Stimulated activated naive CD8-positive, alpha-beta T cell treated with anti-CD3 and anti-CD28 coated beads, Interleukin-15, amount 100 ng/mL, for 72 hours (primary cell): Measurements from ENCODE around the gene NPR1.
A peak's percentile ranks its signal among the peaks of the same experiment; 100 is the strongest.
"Not testable (repeated sequence)": the region's sequence is repeated elsewhere in the genome, so short reads cannot be mapped to it uniquely, and the experiment has no call there.

Experiments
- ATAC-seq: fragments of 150-1000 bp; cut with Tn5 transposase; 2 replicates; pipeline ENCODE4 v1.10.0; 2021; ENCODE audit warnings: mild to moderate bottlenecking, moderate library complexity
- DNase-seq, 2 donors: peaks; one replicate each; pipeline ENCODE4 v3.0.0; 2021 to 2022
- H3K27ac Mint-ChIP-seq, 2 donors: one replicate each; pipeline ENCODE4 v1.8.0; 2022; ENCODE audit warnings: mild to moderate bottlenecking in 2 of 2, mixed read lengths in 2 of 2, moderate library complexity in 2 of 2
- H3K27me3 Mint-ChIP-seq: one replicate; pipeline ENCODE4 v1.8.0; 2022; ENCODE audit warnings: mixed read lengths
- H3K4me1 Mint-ChIP-seq: one replicate; pipeline ENCODE4 v1.8.0; 2022; ENCODE audit warnings: mild to moderate bottlenecking, mixed read lengths
- H3K4me3 Mint-ChIP-seq, 2 donors: one replicate each; pipeline ENCODE4 v1.8.0; 2022; ENCODE audit warnings: mild to moderate bottlenecking in 2 of 2, mixed read lengths in 2 of 2, moderate library complexity in 1 of 2
- H3K9me3 Mint-ChIP-seq, 2 donors: one replicate each; pipeline ENCODE4 v1.8.0; 2022; ENCODE audit warnings: mixed read lengths in 2 of 2

Gene NPR1

GRCh38 chr1:153687346-153688125 is 9.0 kb downstream of the NPR1 start:
- ATAC-seq, result no peak
- Mint-ChIP-seq H3K9me3 (no peaks in the 10 kb centered on the region), H3K27me3 (peaks cover 22% of the 10 kb centered on the region)

GRCh38 chr1:153688276-153688675 is 9.8 kb downstream of the NPR1 start:
- Mint-ChIP-seq H3K27ac (no peak overlapping the region), H3K4me3 (no peak overlapping the region), H3K4me1 (no peaks in the 10 kb centered on the region), H3K9me3 (no peaks in the 10 kb centered on the region), H3K27me3 (peaks cover 22% of the 10 kb centered on the region)
- DNase-seq, result no peak
- no peak for ATAC-seq

More at GRCh38 chr1:153687346-153688125, 9.0 kb downstream of the NPR1 start:
- H3K4me3 Mint-ChIP-seq, result no peak overlapping the region
- H3K27ac Mint-ChIP-seq, result no peak overlapping the region
- no peaks in the 10 kb centered on the region for H3K4me1 Mint-ChIP-seq
- no peak for DNase-seq

GRCh38 chr1:153688736-153689328 is 10.3 kb downstream of the NPR1 start:
- peaks cover 16% of the 10 kb centered on the region for H3K27me3 Mint-ChIP-seq
- no peak for DNase-seq
- ATAC-seq, result no peak
- H3K4me3 Mint-ChIP-seq, result no peak overlapping the region
- H3K9me3 Mint-ChIP-seq, result no peaks in the 10 kb centered on the region
- no peak overlapping the region for H3K27ac Mint-ChIP-seq
- no peaks in the 10 kb centered on the region for H3K4me1 Mint-ChIP-seq

- Mint-ChIP-seq H3K27ac (peak overlapping the region; percentile 2 to 36), H3K4me1 (no peaks in the 10 kb centered on the region), H3K4me3 (no peak overlapping the region), H3K27me3 (peaks cover 12% of the 10 kb centered on the region), H3K9me3 (no peaks in the 10 kb centered on the region)
- ATAC-seq (peak; percentile 26), DNase-seq (no peak)
Observed at GRCh38 chr1:153693466-153693865, 15.0 kb downstream of the NPR1 start.

GRCh38 chr1:153696741-153697140 is 18.3 kb downstream of the NPR1 start:
- Mint-ChIP-seq H3K27ac (no peak overlapping the region), H3K4me3 (no peak overlapping the region), H3K4me1 (no peaks in the 10 kb centered on the region), H3K9me3 (no peaks in the 10 kb centered on the region), H3K27me3 (peaks cover 12% of the 10 kb centered on the region)
- no peak for ATAC-seq
- DNase-seq, result no peak

- DNase-seq (no peak), ATAC-seq (no peak)
- peak overlapping the region in 1 of 2 donors; percentile 27 for H3K4me3 Mint-ChIP-seq
- H3K27me3 Mint-ChIP-seq, result peaks cover 12% of the 10 kb centered on the region
- H3K9me3 Mint-ChIP-seq, result no peaks in the 10 kb centered on the region
- H3K4me1 Mint-ChIP-seq, result no peaks in the 10 kb centered on the region
- H3K27ac Mint-ChIP-seq, result peak overlapping the region; percentile 2 to 83
Observed at GRCh38 chr1:153697191-153698019, 18.9 kb downstream of the NPR1 start.

- H3K9me3 Mint-ChIP-seq, result no peaks in the 10 kb centered on the region
- ATAC-seq (no peak), DNase-seq (no peak)
- H3K27ac Mint-ChIP-seq, result peak overlapping the region in 1 of 2 donors; percentile 83
- H3K4me3 Mint-ChIP-seq, result peak overlapping the region in 1 of 2 donors; percentile 27
- no peaks in the 10 kb centered on the region for H3K4me1 Mint-ChIP-seq
- H3K27me3 Mint-ChIP-seq, result peaks cover 12% of the 10 kb centered on the region
Observed at GRCh38 chr1:153698020-153698922, 19.8 kb downstream of the NPR1 start.

- ATAC-seq (no peak), DNase-seq (no peak)
- Mint-ChIP-seq H3K27me3 (peaks cover 12% of the 10 kb centered on the region), H3K9me3 (no peaks in the 10 kb centered on the region), H3K4me3 (no peak overlapping the region), H3K27ac (no peak overlapping the region), H3K4me1 (no peaks in the 10 kb centered on the region)
Observed at GRCh38 chr1:153698923-153699714, 20.6 kb downstream of the NPR1 start.

- Mint-ChIP-seq H3K27ac (no peak overlapping the region), H3K4me1 (no peaks in the 10 kb centered on the region), H3K27me3 (peaks cover 12% of the 10 kb centered on the region), H3K4me3 (no peak overlapping the region), H3K9me3 (no peaks in the 10 kb centered on the region)
- DNase-seq (no peak), ATAC-seq (no peak)
Observed at GRCh38 chr1:153699768-153700167, 21.3 kb downstream of the NPR1 start.

GRCh38 chr1:153705484-153705883 is 27.0 kb downstream of the NPR1 start:
- no peak overlapping the region for H3K27ac Mint-ChIP-seq
- H3K4me1 Mint-ChIP-seq, result peaks cover 6% of the 10 kb centered on the region
- ATAC-seq, result no peak
- H3K4me3 Mint-ChIP-seq, result no peak overlapping the region
- H3K9me3 Mint-ChIP-seq, result no peaks in the 10 kb centered on the region
- H3K27me3 Mint-ChIP-seq, result no peaks in the 10 kb centered on the region
- no peak for DNase-seq

- H3K27me3 Mint-ChIP-seq, result peaks cover 6% of the 10 kb centered on the region
- no peak overlapping the region for H3K27ac Mint-ChIP-seq
- H3K4me1 Mint-ChIP-seq, result peaks cover 6% of the 10 kb centered on the region
- no peak for DNase-seq
- H3K4me3 Mint-ChIP-seq, result no peak overlapping the region
- no peaks in the 10 kb centered on the region for H3K9me3 Mint-ChIP-seq
- no peak for ATAC-seq
Observed at GRCh38 chr1:153711026-153711425, 32.5 kb downstream of the NPR1 start.

GRCh38 chr1:153716211-153716610 is 37.7 kb downstream of the NPR1 start:
- DNase-seq, H3K9me3 Mint-ChIP-seq, H3K27me3 Mint-ChIP-seq, H3K4me3 Mint-ChIP-seq, ATAC-seq, H3K27ac Mint-ChIP-seq: not testable (repeated sequence)
- H3K4me1 Mint-ChIP-seq, result peaks cover 10% of the 10 kb centered on the region

GRCh38 chr1:153717330-153717729 is 38.8 kb downstream of the NPR1 start:
- no peaks in the 10 kb centered on the region for H3K9me3 Mint-ChIP-seq
- H3K4me3 Mint-ChIP-seq, result no peak overlapping the region
- DNase-seq (no peak), ATAC-seq (peak; percentile 88)
- no peak overlapping the region for H3K27ac Mint-ChIP-seq
- H3K27me3 Mint-ChIP-seq, result peaks cover 6% of the 10 kb centered on the region
- H3K4me1 Mint-ChIP-seq, result peaks cover 10% of the 10 kb centered on the region

GRCh38 chr1:153723687-153724086 is 45.2 kb downstream of the NPR1 start:
- Mint-ChIP-seq H3K27ac (no peak overlapping the region), H3K4me3 (no peak overlapping the region), H3K27me3 (no peaks in the 10 kb centered on the region), H3K9me3 (no peaks in the 10 kb centered on the region), H3K4me1 (peaks cover 4% of the 10 kb centered on the region)
- DNase-seq (no peak), ATAC-seq (no peak)
